Measurements from ENCODE around the gene PIAS2.
"Not testable (repeated sequence)": the region's sequence is repeated elsewhere in the genome, so short reads cannot be mapped to it uniquely, and the experiment has no call there.

PIAS2 gene

GRCh38 chr18:46899274-46899948 lies 17.9 kb downstream of the PIAS2 start:
- DNase-seq, result no peak

DNA sequence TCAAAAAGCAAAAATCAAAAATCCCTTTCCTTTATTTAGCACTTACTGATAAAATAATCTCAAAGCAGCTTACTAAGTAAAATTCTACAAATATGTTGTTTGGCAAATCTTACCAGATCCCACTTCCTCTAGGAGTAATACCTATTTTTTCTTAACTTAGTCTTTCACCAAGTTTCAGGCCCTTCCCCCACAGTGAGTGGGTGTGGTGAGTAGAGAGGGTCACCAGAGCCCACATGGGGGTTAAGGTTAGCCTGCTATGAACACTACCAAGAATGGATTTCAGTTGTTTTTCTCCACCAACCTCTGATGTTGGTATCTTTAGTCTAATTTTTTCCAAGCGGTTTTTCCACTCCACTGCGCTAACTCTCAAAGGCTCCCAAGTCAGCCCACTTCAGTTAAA lies 23.2 kb downstream of the PIAS2 start:
- DNase-seq, result no peak

DNA sequence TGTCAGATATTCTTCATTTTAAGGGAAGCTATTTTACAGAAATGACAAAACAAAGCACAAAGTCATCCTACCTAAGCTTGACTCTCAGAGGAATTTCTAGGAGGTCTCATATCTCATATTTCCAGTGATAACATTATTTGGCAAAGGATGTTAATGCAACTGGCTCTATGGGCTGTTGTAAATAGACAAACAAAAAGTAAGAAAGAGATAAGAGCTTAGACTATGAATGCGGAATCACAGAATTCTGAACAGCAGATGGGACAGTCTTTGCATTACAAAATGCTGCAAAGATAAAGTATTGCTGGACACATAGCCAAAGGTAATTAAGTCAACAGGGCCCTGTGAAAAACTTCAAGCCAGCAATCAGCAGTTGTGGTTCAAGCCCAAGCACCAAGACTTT lies 23.9 kb downstream of the PIAS2 start:
- no peak for DNase-seq

- no peak for DNase-seq
These were observed 24.5 kb downstream of the PIAS2 start for GRCh38 chr18:46892842-46893241.

GRCh38 chr18:46891742-46892214 lies 25.5 kb downstream of the PIAS2 start:
- DNase-seq, result no peak

GRCh38 chr18:46888965-46889364 lies 28.3 kb downstream of the PIAS2 start:
- no peak for DNase-seq

DNA sequence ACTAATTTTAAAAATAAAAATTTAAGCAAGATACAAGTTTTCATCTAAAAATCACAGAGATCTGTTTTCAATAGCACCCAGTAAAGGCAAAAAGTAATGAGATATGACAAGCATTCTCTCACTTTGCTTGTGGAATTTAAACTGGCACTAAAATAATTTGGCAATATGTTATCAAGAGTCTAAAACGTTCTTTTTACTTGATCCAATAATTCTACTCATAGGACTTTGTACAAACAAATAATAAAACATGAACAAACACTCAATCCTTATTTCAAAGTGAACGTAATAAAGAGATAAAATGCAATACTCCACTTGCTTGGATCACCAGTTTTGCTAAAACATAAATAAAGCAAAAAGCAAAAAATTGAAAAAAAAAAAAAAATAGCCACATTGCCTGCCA lies 30.4 kb downstream of the PIAS2 start:
- no peak for DNase-seq

DNA sequence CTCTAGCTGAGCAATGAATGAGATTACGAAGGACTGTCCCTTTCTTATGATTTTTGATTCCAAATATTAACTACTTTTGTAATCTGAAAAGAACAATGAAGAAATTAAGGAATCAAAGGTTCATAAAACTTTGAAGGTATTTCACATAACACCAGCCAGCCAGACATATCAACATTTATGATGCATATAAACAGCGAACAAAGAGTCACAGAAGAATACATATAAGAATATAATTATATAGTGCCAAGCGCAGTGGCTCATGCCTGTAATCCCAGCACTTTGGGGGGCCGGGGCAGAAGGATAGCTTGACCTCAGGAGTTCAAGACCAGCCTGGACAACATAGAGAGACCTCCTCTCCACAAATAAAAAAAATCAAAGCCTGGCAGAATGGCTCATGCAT lies 34.1 kb downstream of the PIAS2 start:
- no peak for DNase-seq

- DNase-seq, result no peak
These were observed 39.8 kb downstream of the PIAS2 start for GRCh38 chr18:46877329-46877987.

DNA sequence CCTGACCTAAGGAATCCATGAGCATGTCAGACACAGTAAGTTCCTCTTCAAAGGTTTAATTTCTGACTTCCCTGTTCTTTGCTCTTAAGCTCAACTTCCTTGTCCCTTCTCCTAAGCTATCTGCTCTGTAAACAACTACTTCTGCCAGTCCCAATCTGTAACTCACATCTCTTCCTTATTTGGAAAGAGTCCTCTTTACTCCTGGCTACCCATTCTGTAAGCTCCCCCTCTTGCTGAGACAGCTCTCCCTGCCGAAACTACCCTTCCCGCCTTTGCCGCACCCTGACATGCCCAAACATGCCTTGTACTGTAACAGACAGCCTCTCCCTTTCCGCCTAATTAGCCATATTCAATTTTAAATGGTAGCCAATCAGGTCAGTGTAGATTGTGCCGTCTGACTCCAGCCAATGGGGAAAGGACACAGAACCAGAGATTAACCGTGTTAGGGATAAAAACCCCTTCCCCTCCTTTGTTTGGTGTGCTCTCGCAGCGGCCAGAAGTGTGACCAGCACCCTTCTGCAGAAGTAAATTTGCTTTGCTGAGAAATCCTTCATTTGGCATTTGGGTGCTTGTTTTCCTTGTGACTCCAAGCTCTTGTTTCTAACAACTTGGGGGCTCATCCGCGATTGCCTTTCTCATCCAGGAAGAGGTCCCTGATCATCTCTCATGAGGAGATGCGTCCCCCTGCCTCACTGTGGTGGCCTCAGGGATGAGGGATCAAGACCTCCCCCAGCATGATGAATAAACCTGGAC lies 49.0 kb downstream of the PIAS2 start:
- DNase-seq, result no peak

DNA sequence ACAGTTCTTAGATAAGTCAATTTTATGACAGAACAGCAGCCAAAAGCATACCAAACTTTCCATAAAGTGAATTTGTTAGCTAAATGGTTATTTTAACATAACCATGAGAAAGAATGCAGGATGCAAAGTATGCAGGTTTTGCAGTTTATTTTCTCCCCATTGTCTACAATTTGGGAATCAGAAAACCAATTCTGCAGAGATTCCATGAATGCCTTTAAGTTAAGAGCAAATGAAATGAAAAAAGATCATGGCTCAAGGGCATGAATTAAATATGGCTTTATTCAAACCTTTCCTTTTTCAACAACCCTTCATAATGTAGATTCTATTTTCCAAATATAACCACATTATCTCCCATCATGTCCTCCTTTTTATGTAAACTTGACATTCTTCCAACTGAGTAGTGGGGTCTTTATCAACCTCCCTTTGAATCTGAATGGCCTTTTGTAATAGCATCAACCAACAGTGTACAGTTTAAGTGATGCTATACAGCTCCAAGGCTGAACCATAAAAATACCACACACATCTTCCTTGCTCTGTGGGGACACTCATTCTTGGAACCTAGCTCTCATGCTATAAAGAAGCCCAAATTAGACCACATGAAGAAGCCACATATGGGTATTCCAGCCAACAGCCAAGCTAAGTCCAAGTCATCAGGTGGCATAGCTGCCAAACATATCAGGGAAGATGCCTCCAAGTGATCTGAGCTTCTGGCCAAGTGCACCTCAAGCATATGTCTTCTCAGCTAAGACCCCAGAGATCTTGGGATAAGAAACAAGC lies 49.8 kb downstream of the PIAS2 start:
- DNase-seq, result no peak

DNA sequence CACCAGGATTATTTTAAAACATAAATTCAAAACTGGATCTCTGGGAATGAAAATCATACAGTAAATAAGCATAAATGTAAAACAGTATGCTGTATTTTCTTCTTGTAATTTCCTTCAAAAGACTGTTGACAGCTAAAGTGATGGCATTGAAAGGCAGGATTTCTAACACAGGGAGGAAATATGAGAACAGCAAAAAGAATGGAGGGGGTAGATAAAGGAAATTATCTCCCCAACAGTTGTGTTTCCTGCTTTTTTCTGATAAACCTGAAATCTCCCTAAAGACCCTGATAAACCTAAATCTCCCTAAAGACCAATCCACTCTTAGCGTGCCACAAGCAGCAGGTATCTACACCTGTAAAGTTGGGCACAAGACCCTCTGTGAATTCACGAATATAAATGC lies 50.8 kb downstream of the PIAS2 start:
- DNase-seq, result no peak

- DNase-seq, result not testable (repeated sequence)
These were observed 52.1 kb downstream of the PIAS2 start for GRCh38 chr18:46865245-46865644.

DNA sequence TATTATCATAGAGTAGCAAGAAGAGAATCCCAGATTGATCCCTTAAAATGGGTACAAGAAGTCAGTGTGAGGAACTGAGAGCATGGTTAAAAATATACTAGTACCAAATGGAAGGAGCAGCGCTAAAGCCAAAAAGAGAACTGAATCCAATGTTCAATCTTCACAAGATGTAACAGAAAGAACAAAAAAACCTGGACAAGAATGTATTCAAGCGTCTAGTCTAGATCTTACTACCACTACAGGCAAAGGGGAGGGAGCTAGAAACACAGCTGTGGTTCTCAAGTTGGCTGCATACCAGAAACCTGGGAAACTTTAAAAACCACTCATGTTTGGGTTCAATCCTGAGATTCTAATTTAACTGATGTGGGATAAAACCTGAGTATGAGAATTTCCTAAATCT lies 57.5 kb downstream of the PIAS2 start:
- no peak for DNase-seq

DNA sequence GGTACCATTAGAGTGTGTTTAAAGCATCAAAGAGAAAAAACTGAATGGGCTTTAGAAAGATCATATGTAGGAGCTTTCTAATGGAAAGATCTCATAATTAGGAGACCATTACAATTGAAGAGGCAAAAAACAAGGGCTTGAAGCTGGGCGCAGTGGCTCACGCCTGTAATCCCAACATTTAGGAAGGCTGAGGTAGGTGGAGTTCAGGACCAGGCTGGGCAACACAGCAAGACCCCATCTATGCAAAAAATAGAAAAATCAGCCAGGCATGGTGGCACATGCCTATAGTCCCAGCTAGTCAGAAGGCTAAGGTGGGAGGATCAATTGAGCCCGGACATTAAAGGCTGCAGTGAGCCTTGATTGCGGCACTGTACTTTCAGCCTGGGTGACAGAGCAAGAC lies 59.0 kb downstream of the PIAS2 start:
- DNase-seq, result no peak

- DNase-seq, result no peak
These were observed 60.3 kb downstream of the PIAS2 start for GRCh38 chr18:46856973-46857372.

GRCh38 chr18:46849007-46849406 lies 68.3 kb downstream of the PIAS2 start:
- no peak for DNase-seq

DNA sequence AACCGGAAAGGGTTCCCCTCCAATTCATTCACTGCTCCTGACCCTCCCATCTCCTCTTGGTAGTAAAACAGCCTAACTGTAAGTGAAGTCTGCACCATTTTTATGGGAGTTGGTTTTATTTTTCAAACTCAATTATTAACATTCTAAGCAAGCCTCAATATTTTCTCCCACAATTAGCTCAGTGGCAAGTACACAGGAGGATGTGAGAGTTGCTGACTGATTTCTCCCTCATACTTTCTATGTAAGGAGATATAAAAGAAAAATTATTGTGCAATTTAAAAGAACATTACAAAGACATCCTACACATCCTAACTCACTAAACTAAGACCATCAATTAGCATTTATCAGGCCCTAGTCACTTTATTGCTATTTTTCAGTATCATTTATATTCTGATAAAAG lies 73.9 kb downstream of the PIAS2 start:
- no peak for DNase-seq

DNA sequence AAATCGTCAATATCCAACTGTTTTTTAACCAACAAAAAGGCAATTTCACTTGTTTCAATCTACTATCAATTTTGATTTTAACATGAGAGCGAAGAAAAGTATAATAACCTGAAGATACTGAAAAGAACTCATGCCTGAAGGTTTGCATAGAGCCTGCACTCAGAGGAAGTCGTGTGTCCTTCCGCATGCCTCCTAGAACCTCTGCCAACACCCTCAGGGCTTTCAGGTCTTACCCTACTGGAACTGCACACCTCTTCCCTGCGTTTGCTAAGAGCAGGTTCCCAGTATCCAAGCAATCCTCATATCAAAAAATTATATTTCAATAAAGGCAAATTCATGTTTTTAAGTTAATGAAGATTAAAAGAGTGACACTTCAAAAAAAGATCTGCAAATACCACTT lies 74.7 kb downstream of the PIAS2 start:
- no peak for DNase-seq

- no peak for DNase-seq
These were observed 83.4 kb downstream of the PIAS2 start for GRCh38 chr18:46833899-46834298.

GRCh38 chr18:46832849-46833248 lies 84.5 kb downstream of the PIAS2 start:
- DNase-seq, result no peak

DNA sequence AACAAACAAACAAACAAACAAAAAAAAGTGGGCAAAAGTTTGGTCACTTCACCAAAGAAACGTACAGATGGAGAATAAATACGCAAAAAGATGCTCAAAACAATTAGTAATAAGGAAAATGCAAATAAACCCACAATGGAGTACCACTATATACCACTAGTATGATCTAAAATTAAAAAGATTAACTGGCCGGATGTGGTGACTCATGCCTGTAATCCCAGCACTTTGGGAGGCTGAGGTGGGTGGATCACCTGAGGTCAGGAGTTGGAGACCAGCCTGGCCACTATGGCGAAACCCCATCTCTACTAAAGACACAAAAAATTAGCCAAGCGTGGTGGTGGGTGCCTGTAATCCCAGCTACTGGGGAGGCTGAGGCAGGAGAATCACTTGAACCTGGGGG lies 84.9 kb downstream of the PIAS2 start:
- not testable (repeated sequence) for DNase-seq

- DNase-seq, result no peak
These were observed 85.9 kb downstream of the PIAS2 start for GRCh38 chr18:46831434-46831833.

Measured in activated effector memory CD4-positive, alpha-beta T cell treated with anti-CD3 and anti-CD28 coated beads, Interleukin-2, amount 50 U/mL, for 16 hours (primary cell).